ENCODE measurements around the gene IL31RA. TPM values are rescaled to one million over a fixed set of nuclear protein-coding genes. Genes with fewer than 3 reads are reported as not detected.

IL31RA gene
- total and polyA plus RNA-seq, 10 of the 15 experiments (the other 5 are each of a cell fraction or from before 2014, with no cell fraction given), result 0.03 to 0.31 (median 0.11) TPM; not detected in 2

DNA sequence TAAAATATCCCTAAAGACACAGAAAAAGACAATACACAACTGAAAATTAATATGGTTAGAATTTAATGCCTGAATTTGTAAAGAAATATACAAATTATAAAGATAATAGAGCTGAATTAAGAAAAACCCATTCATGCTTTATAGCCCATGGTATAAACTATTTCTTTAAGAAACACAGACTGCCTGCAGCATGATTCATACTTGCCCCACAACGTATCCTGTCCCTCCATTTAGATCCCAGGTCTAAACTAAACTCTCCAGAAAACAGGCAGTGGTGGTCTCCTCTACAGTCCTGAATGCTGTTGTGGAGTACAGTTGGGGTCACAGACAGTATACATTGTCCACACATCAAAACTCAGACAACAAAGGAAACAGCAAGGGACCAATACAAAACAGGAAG lies 118.8 kb downstream of the IL31RA start (continued):
- no peak for TF ChIP-seq E2F8 (IDR thresholded peaks at IDR 0.05; ENCODE audit: low read depth, partially characterized antibody)

Small RNA genes within 50 kb of the gene (small RNA-seq; reads per million reads assigned to genes)
- gene AC016596.1, result not detected

Other genes with a start within 250 kb of the IL31RA start
- 32.1 and 40.8 TPM in 2 replicates for gene SLC38A9, start 139.0 kb upstream of the IL31RA start, total RNA-seq (2014; rRNA removed)
- 35.1 and 37.9 TPM in 2 replicates for gene SLC38A9, start 139.0 kb upstream of the IL31RA start, total RNA-seq (2014; rRNA removed; fragmentation: Illumina TruSeq; extraction: Trizol)
- 16.5 and 20.0 TPM in 2 replicates for gene SLC38A9, start 139.0 kb upstream of the IL31RA start, total RNA-seq (2021)
- gene SLC38A9, start 139.0 kb upstream of the IL31RA start, polyA plus RNA-seq (2011; rRNA removed), result 26.4 and 35.2 TPM in 2 replicates
- gene SLC38A9, start 139.0 kb upstream of the IL31RA start, polyA plus RNA-seq (2014; fragmentation: Illumina TruSeq; extraction: Trizol), result 26.8 and 44.1 TPM in 2 replicates
- gene SLC38A9, start 139.0 kb upstream of the IL31RA start, polyA plus RNA-seq (2014; fragmentation: Nextera tagmentation; extraction: Ambion mirVana), result 10 to 100 TPM in 1 of 2 experiments, 1 to 10 TPM in 1; 8.5 to 17.4 TPM
- 15.5 and 17.4 TPM in 2 replicates for gene SLC38A9, start 139.0 kb upstream of the IL31RA start, polyA plus RNA-seq (2014; rRNA removed)
- 10 to 100 TPM; 21.9 to 24.0 TPM for gene SLC38A9, start 139.0 kb upstream of the IL31RA start, polyA plus RNA-seq (2016; fragmentation: Nextera tagmentation; extraction: Ambion mirVana)
- gene DDX4, start 113.3 kb upstream of the IL31RA start, total RNA-seq (2014; rRNA removed), result 0.27 TPM in 1 of 2 replicates, not detected in the other
- not detected in 2 replicates for gene DDX4, start 113.3 kb upstream of the IL31RA start, total RNA-seq (2014; rRNA removed; fragmentation: Illumina TruSeq; extraction: Trizol)
- gene DDX4, start 113.3 kb upstream of the IL31RA start, total RNA-seq (2021), result 0.36 TPM in 1 of 2 replicates, not detected in the other
- gene DDX4, start 113.3 kb upstream of the IL31RA start, polyA plus RNA-seq (2011; rRNA removed), result 0.08 and 0.12 TPM in 2 replicates
- gene DDX4, start 113.3 kb upstream of the IL31RA start, polyA plus RNA-seq (2014; fragmentation: Illumina TruSeq; extraction: Trizol), result 0.10 TPM in 1 of 2 replicates, not detected in the other
- gene DDX4, start 113.3 kb upstream of the IL31RA start, polyA plus RNA-seq (2014; fragmentation: Nextera tagmentation; extraction: Ambion mirVana), result under 1 TPM; 0.08 to 0.09 TPM
- gene DDX4, start 113.3 kb upstream of the IL31RA start, polyA plus RNA-seq (2014; rRNA removed), result 0.05 and 0.06 TPM in 2 replicates
- not detected for gene DDX4, start 113.3 kb upstream of the IL31RA start, polyA plus RNA-seq (2016; fragmentation: Nextera tagmentation; extraction: Ambion mirVana)
- gene IL6ST, start 143.6 kb downstream of the IL31RA start, total RNA-seq (2014; rRNA removed), result 10.6 and 10.7 TPM in 2 replicates
- 17.2 and 20.9 TPM in 2 replicates for gene IL6ST, start 143.6 kb downstream of the IL31RA start, total RNA-seq (2014; rRNA removed; fragmentation: Illumina TruSeq; extraction: Trizol)
- 14.2 and 14.4 TPM in 2 replicates for gene IL6ST, start 143.6 kb downstream of the IL31RA start, total RNA-seq (2021)
- gene IL6ST, start 143.6 kb downstream of the IL31RA start, polyA plus RNA-seq (2011; rRNA removed), result 139 and 232 TPM in 2 replicates
- 9.1 and 12.9 TPM in 2 replicates for gene IL6ST, start 143.6 kb downstream of the IL31RA start, polyA plus RNA-seq (2014; fragmentation: Illumina TruSeq; extraction: Trizol)
- gene IL6ST, start 143.6 kb downstream of the IL31RA start, polyA plus RNA-seq (2014; fragmentation: Nextera tagmentation; extraction: Ambion mirVana), result 1 to 10 TPM; 1.5 to 1.8 TPM
- 4.8 and 5.1 TPM in 2 replicates for gene IL6ST, start 143.6 kb downstream of the IL31RA start, polyA plus RNA-seq (2014; rRNA removed)
- 10 to 100 TPM; 13.0 to 13.8 TPM for gene IL6ST, start 143.6 kb downstream of the IL31RA start, polyA plus RNA-seq (2016; fragmentation: Nextera tagmentation; extraction: Ambion mirVana)

Measured in GM12878 (cell line).